Measurements from ENCODE around the gene CDKL2. TPM values are rescaled to one million over a fixed set of nuclear protein-coding genes. Genes with fewer than 3 reads are reported as not detected.
"Not testable (repeated sequence)": the region's sequence is repeated elsewhere in the genome, so short reads cannot be mapped to it uniquely, and the experiment has no call there.

The CDKL2 gene
- polyA plus RNA-seq, 1 donor (not counting 4 experiments of a cell fraction or from before 2014, with no cell fraction given) = 0.64 TPM

DNA sequence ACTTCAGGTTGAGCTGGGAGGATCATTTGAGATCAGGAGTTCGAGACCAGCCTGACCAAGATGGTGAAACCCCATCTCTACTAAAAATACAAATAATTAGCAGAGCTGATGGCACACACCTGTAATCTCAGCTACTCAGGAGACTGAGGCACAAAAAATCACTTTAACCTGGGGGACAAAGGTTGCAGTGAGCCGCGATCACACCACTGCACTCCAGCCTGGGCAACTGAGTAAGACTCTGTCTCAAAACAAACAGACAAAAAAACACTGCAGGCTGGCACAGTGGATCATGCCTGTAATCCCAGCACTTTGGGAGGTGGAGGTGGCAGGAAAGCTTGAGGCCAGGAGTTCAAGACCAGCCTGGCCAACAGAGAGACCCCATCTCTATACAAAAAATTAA, 34.3 kb upstream of the CDKL2 start:
- H2AFZ ChIP-seq (ENCODE audit: control insufficient read depth, low read length); H3K27me3 ChIP-seq (ENCODE audit: control insufficient read depth, extremely low read depth, insufficient read depth, low read length); H3K4me2 ChIP-seq (ENCODE audit: control insufficient read depth, extremely low read depth, insufficient read depth, low read depth, low read length); DNase-seq (ENCODE audit: low read depth, low spot score); H3K27ac ChIP-seq (ENCODE audit: control insufficient read depth, insufficient read depth, low read length); H4K20me1 ChIP-seq (ENCODE audit: control insufficient read depth, extremely low read depth, insufficient read depth, low read length); dilution Hi-C loops (cut with MboI; ENCODE audit: extremely low pct_ligation_motif_present, low sequenced_read_pairs); H3K9me1 ChIP-seq (ENCODE audit: control insufficient read depth, extremely low read depth, insufficient read depth, low read length); H3K9me3 ChIP-seq (ENCODE audit: control insufficient read depth, low read depth, low read length); FAIRE-seq; H3K36me3 ChIP-seq (ENCODE audit: control insufficient read depth in 2 of 2, extremely low read depth in 1 of 2, insufficient read depth in 2 of 2, low read length in 2 of 2); H3K4me3 ChIP-seq (ENCODE audit: control insufficient read depth in 2 of 3, extremely low read depth in 1 of 3, insufficient read depth in 2 of 3, low read depth in 1 of 3, low read length in 3 of 3); H3K4me1 ChIP-seq (ENCODE audit: control insufficient read depth, extremely low read depth, insufficient read depth, low read length); H3K9ac ChIP-seq (ENCODE audit: control insufficient read depth, extremely low read depth, insufficient read depth, low read length): not testable (repeated sequence)
- H3K79me2 ChIP-seq (ENCODE audit: control insufficient read depth, insufficient read depth, low read length) = peaks cover 87% of the 10 kb centered on the region

DNA sequence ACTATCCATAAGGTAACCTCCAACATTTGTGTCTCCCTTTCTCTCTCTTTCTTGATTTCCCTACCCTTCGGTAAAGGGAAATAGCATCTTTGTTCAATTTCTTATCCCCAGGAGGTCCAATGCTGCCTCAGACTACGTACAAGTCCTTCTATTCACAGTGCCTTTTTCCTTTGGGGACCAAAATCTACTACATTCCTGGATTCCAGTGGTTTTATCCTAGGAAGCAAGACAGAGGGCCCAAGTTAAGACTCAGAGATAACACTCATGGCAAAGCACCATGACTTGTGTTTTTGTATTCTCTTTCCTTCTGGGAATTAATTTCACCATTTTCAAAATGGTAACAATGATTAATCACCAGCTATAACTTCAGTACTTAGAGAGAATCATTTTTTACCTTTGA, 32.3 kb upstream of the CDKL2 start:
- Histone ChIP-seq H3K79me2 (ENCODE audit: control insufficient read depth, insufficient read depth, low read length) (peaks cover 80% of the 10 kb centered on the region), H3K4me2 (ENCODE audit: control insufficient read depth, extremely low read depth, insufficient read depth, low read depth, low read length) (no peak overlapping the region), H3K4me1 (ENCODE audit: control insufficient read depth, extremely low read depth, insufficient read depth, low read length) (peaks cover 21% of the 10 kb centered on the region), H3K9ac (ENCODE audit: control insufficient read depth, extremely low read depth, insufficient read depth, low read length) (no peak overlapping the region), H4K20me1 (ENCODE audit: control insufficient read depth, extremely low read depth, insufficient read depth, low read length) (no peaks in the 10 kb centered on the region), H3K27me3 (ENCODE audit: control insufficient read depth, extremely low read depth, insufficient read depth, low read length) (no peaks in the 10 kb centered on the region), H3K9me1 (ENCODE audit: control insufficient read depth, extremely low read depth, insufficient read depth, low read length) (no peaks in the 10 kb centered on the region), H2AFZ (ENCODE audit: control insufficient read depth, low read length) (no peak overlapping the region), H3K4me3 (ENCODE audit: control insufficient read depth in 2 of 3, extremely low read depth in 1 of 3, insufficient read depth in 2 of 3, low read depth in 1 of 3, low read length in 3 of 3) (no peak overlapping the region), H3K27ac (ENCODE audit: control insufficient read depth, insufficient read depth, low read length) (no peak overlapping the region), H3K9me3 (ENCODE audit: control insufficient read depth, low read depth, low read length) (no peaks in the 10 kb centered on the region), H3K36me3 (ENCODE audit: control insufficient read depth in 2 of 2, extremely low read depth in 1 of 2, insufficient read depth in 2 of 2, low read length in 2 of 2) (peaks cover 2 to 15% of the 10 kb centered on the region in 2 experiments)
- DNase-seq (ENCODE audit: low read depth, low spot score) = no peak
- no peak for TF ChIP-seq EZH2 (IDR thresholded peaks at IDR 0.05; ENCODE audit: low read length)
- TF ChIP-seq, protein P1, sequence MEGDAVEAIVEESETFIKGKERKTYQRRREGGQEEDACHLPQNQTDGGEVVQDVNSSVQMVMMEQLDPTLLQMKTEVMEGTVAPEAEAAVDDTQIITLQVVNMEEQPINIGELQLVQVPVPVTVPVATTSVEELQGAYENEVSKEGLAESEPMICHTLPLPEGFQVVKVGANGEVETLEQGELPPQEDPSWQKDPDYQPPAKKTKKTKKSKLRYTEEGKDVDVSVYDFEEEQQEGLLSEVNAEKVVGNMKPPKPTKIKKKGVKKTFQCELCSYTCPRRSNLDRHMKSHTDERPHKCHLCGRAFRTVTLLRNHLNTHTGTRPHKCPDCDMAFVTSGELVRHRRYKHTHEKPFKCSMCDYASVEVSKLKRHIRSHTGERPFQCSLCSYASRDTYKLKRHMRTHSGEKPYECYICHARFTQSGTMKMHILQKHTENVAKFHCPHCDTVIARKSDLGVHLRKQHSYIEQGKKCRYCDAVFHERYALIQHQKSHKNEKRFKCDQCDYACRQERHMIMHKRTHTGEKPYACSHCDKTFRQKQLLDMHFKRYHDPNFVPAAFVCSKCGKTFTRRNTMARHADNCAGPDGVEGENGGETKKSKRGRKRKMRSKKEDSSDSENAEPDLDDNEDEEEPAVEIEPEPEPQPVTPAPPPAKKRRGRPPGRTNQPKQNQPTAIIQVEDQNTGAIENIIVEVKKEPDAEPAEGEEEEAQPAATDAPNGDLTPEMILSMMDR (optimal IDR thresholded peaks at IDR 0.05 in 1 of 3, IDR thresholded peaks at IDR 0.05 in 1 of 3, conservative IDR thresholded peaks at IDR 0.05 in 1 of 3; ENCODE audit: extremely low read depth in 1 of 3, insufficient read depth in 2 of 3, low read length in 3 of 3) = no peak
- FAIRE-seq = no peak
- dilution Hi-C loops (cut with MboI; ENCODE audit: extremely low pct_ligation_motif_present, low sequenced_read_pairs) = no loop called here

DNA sequence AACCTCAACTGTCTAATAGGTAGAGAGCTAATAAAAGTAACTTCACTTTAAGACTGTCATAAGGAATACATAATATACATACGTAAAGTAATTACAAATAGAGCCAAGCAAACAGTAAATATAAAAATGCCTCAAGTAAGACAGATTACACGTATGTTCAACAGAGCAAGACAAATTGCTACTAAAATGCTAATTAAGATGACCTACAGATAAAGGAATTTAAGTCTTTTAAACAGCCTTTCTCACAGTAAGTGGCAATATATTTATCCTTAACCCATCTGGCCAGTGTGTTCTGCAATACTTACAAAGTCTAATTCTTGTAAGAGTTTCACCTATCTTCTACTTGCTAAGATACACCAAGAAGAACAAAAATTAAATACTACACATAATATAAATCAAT, 30.2 kb upstream of the CDKL2 start:
- peaks cover 65% of the 10 kb centered on the region for H3K79me2 ChIP-seq (ENCODE audit: control insufficient read depth, insufficient read depth, low read length)
- H3K9me1 ChIP-seq (ENCODE audit: control insufficient read depth, extremely low read depth, insufficient read depth, low read length) = no peaks in the 10 kb centered on the region
- dilution Hi-C loops (cut with MboI; ENCODE audit: extremely low pct_ligation_motif_present, low sequenced_read_pairs) = no loop called here
- no peaks in the 10 kb centered on the region for H4K20me1 ChIP-seq (ENCODE audit: control insufficient read depth, extremely low read depth, insufficient read depth, low read length)
- DNase-seq (ENCODE audit: low read depth, low spot score) (no peak), FAIRE-seq (no peak)
- H3K9me3 ChIP-seq (ENCODE audit: control insufficient read depth, low read depth, low read length) = no peaks in the 10 kb centered on the region
- peaks cover 2 to 18% of the 10 kb centered on the region in 2 experiments for H3K36me3 ChIP-seq (ENCODE audit: control insufficient read depth in 2 of 2, extremely low read depth in 1 of 2, insufficient read depth in 2 of 2, low read length in 2 of 2)
- no peak overlapping the region for H3K9ac ChIP-seq (ENCODE audit: control insufficient read depth, extremely low read depth, insufficient read depth, low read length)
- H3K4me1 ChIP-seq (ENCODE audit: control insufficient read depth, extremely low read depth, insufficient read depth, low read length) = peaks cover 14% of the 10 kb centered on the region
- no peak overlapping the region for H3K27ac ChIP-seq (ENCODE audit: control insufficient read depth, insufficient read depth, low read length)
- no peak overlapping the region for H3K4me3 ChIP-seq (ENCODE audit: control insufficient read depth in 2 of 3, extremely low read depth in 1 of 3, insufficient read depth in 2 of 3, low read depth in 1 of 3, low read length in 3 of 3)
- H3K4me2 ChIP-seq (ENCODE audit: control insufficient read depth, extremely low read depth, insufficient read depth, low read depth, low read length) = no peak overlapping the region
- TF ChIP-seq, protein P1 (optimal IDR thresholded peaks at IDR 0.05 in 1 of 3, IDR thresholded peaks at IDR 0.05 in 1 of 3, conservative IDR thresholded peaks at IDR 0.05 in 1 of 3; ENCODE audit: extremely low read depth in 1 of 3, insufficient read depth in 2 of 3, low read length in 3 of 3) = no peak
- TF ChIP-seq EZH2 (IDR thresholded peaks at IDR 0.05; ENCODE audit: low read length) = no peak
- H2AFZ ChIP-seq (ENCODE audit: control insufficient read depth, low read length) = no peak overlapping the region
- no peaks in the 10 kb centered on the region for H3K27me3 ChIP-seq (ENCODE audit: control insufficient read depth, extremely low read depth, insufficient read depth, low read length)
